ENCODE results near the gene OLFML1.

OLFML1 gene

DNA sequence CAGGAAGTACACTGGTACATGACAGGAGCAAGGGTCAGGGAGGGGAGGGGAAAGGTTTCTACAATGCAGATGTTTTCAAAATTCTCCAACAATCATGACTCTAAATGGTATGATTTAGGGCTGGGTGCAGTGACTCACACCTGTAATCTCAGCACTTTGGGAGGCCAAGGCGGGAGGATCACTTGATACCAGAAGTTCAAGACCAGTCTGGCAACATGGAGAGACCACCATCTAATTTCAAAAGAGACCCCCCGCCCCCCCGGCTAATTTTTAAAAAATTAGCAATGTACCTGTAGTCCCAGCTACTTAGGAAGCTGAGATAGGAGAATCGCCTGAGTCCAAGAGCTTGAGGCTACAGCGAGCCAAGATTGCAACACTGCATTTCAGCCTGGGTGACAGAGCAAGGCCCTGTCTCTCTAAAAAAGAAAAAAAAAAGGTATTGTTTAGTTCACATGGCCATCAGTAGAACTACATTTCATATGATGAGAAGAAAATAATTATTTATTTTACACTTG lies 15.9 kb upstream of the OLFML1 start:
- Histone ChIP-seq H3K36me3 (ENCODE audit: control insufficient read depth in 2 of 2, insufficient read depth in 1 of 2, low read length in 2 of 2) (peaks cover 0 to 32% of the 10 kb centered on the region in 2 experiments; a peak in 1 of 3 replicates), H3K27ac (ENCODE audit: extremely low read depth, low read depth, low read length) (no peak overlapping the region), H3K4me1 (ENCODE audit: control insufficient read depth, insufficient read depth, low read length) (no peaks in the 10 kb centered on the region), H3K9me3 (ENCODE audit: control insufficient read depth, insufficient read depth, low read depth, low read length) (no peaks in the 10 kb centered on the region), H3K4me3 (ENCODE audit: low read depth, low read length) (no peak overlapping the region)
- ChIA-PET POLR2A (no interaction called here), CTCF (no interaction called here)
- TF ChIP-seq ZNF510 (tag by site-specific recombination; IDR thresholded peaks at IDR 0.05; ENCODE audit: insufficient replicate concordance) (no peak), ZBTB44 (tag by site-specific recombination; IDR thresholded peaks at IDR 0.05) (no peak), ZNF416 (tag by site-specific recombination; IDR thresholded peaks at IDR 0.05) (no peak), ZNF544 (tag by site-specific recombination; IDR thresholded peaks at IDR 0.05) (no peak), ZNF433 (tag by site-specific recombination; IDR thresholded peaks at IDR 0.05; ENCODE audit: low read depth) (no peak), ZEB2 (tag by site-specific recombination; IDR thresholded peaks at IDR 0.05) (no peak), ZNF311 (tag by site-specific recombination; IDR thresholded peaks at IDR 0.05; ENCODE audit: borderline replicate concordance) (no peak), ZNF561 (tag by site-specific recombination; IDR thresholded peaks at IDR 0.05; ENCODE audit: borderline replicate concordance) (no peak), ZNF404 (tag by site-specific recombination; IDR thresholded peaks at IDR 0.05) (no peak), ZNF768 (tag by site-specific recombination; IDR thresholded peaks at IDR 0.05) (no peak), KLF7 (tag by site-specific recombination; IDR thresholded peaks at IDR 0.05; ENCODE audit: borderline replicate concordance) (no peak), ZNF670 (tag by site-specific recombination; IDR thresholded peaks at IDR 0.05; ENCODE audit: low read depth) (no peak)
- TF ChIP-seq, protein P1, sequence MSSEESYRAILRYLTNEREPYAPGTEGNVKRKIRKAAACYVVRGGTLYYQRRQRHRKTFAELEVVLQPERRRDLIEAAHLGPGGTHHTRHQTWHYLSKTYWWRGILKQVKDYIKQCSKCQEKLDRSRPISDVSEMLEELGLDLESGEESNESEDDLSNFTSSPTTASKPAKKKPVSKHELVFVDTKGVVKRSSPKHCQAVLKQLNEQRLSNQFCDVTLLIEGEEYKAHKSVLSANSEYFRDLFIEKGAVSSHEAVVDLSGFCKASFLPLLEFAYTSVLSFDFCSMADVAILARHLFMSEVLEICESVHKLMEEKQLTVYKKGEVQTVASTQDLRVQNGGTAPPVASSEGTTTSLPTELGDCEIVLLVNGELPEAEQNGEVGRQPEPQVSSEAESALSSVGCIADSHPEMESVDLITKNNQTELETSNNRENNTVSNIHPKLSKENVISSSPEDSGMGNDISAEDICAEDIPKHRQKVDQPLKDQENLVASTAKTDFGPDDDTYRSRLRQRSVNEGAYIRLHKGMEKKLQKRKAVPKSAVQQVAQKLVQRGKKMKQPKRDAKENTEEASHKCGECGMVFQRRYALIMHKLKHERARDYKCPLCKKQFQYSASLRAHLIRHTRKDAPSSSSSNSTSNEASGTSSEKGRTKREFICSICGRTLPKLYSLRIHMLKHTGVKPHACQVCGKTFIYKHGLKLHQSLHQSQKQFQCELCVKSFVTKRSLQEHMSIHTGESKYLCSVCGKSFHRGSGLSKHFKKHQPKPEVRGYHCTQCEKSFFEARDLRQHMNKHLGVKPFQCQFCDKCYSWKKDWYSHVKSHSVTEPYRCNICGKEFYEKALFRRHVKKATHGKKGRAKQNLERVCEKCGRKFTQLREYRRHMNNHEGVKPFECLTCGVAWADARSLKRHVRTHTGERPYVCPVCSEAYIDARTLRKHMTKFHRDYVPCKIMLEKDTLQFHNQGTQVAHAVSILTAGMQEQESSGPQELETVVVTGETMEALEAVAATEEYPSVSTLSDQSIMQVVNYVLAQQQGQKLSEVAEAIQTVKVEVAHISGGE (tag by site-specific recombination; conservative IDR thresholded peaks at IDR 0.05; ENCODE audit: low read depth) = no peak

DNA sequence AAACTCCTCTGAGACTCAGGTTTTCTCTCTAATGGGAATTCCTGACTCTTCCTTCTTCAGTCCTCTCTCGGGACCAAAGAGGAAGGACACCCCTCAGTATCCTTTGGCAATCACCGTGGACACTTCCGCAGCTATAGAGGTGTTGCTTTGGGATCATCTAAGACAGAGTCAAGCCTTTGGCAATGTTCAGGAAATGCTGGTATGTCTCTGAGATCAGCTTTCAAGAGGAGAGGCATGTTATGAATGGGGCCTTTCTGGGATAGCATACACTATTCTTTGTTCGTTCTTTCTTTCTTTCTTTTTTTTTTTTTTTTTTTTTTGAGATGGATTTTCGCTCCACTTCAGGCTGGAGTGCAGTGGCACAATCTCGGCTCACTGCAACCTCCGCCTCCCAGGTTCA lies 14.2 kb upstream of the OLFML1 start:
- ChIA-PET POLR2A (no interaction called here), CTCF (interaction anchor here (0.6 to 1.4 kb wide), 3 partner anchors 10 to 675 kb away, joined by 3 read pairs; no protein-coding TSS in a partner anchor)
- TF ChIP-seq TRIM28 (IDR thresholded peaks at IDR 0.05; ENCODE audit: borderline replicate concordance, low read length) (no peak), ZBTB6 (tag by site-specific recombination; IDR thresholded peaks at IDR 0.05) (no peak), IKZF3 (tag by site-specific recombination; IDR thresholded peaks at IDR 0.05) (no peak), ZNF391 (tag by site-specific recombination; IDR thresholded peaks at IDR 0.05; ENCODE audit: borderline replicate concordance, low read depth) (no peak), ZSCAN18 (tag by site-specific recombination; IDR thresholded peaks at IDR 0.05) (no peak), ZNF48 (tag by site-specific recombination; IDR thresholded peaks at IDR 0.05) (no peak)
- H3K4me3 ChIP-seq (ENCODE audit: low read depth, low read length) = no peak overlapping the region
- H3K9me3 ChIP-seq (ENCODE audit: control insufficient read depth, insufficient read depth, low read depth, low read length) = no peaks in the 10 kb centered on the region
- no peaks in the 10 kb centered on the region for H3K4me1 ChIP-seq (ENCODE audit: control insufficient read depth, insufficient read depth, low read length)
- H3K36me3 ChIP-seq (ENCODE audit: control insufficient read depth in 2 of 2, insufficient read depth in 1 of 2, low read length in 2 of 2) = peaks cover 0 to 26% of the 10 kb centered on the region in 2 experiments; a peak in 1 of 3 replicates
- no peak overlapping the region for H3K27ac ChIP-seq (ENCODE audit: extremely low read depth, low read depth, low read length)

Measured in HEK293 (cell line).